Cardiac septum (tissue), 1 donor: ENCODE results near the gene SREBF1. TPM values are rescaled to one million over a fixed set of nuclear protein-coding genes. Genes with fewer than 3 reads are reported as not detected.
A peak's percentile ranks its signal among the peaks of the same experiment; 100 is the strongest.

ENCODE experiments used
- DNase-seq: peaks from one replicate; pipeline ENCODE4 v3.0.0-alpha.2; 2020; ENCODE audit warnings: low spot score
- intact Hi-C: fragments of 100-400 bp; cut with DNase I; formaldehyde crosslinking; loops from one replicate; pipeline ENCODE4 v1.14.0; 2022
- long read RNA-seq: library from polyadenylated mRNA; unstranded; transcript quantifications from one replicate; pipeline ENCODE4 v2.0.0, GENCODE V29; 2021
- total RNA-seq: library from RNA; stranded (reverse); fragmentation: NEBNext Ultra II Directional; extraction: Animal tissue kit (Norgen Biotek cat#: 25700); gene quantifications from one replicate; pipeline ENCODE4 v1.2.1, GENCODE V29; 2021
- donor health status: DM: no; HTN: no; CAD: no.

SREBF1 gene
- total RNA-seq, result 17.1 TPM
- long read RNA-seq, full-length matches to known transcripts, result 2 of 17 reads
- long read RNA-seq, partial matches to known transcripts, result 13 of 17 reads
- long read RNA-seq, other reads (novel, unspliced or antisense), result 2 of 17 reads

DNA sequence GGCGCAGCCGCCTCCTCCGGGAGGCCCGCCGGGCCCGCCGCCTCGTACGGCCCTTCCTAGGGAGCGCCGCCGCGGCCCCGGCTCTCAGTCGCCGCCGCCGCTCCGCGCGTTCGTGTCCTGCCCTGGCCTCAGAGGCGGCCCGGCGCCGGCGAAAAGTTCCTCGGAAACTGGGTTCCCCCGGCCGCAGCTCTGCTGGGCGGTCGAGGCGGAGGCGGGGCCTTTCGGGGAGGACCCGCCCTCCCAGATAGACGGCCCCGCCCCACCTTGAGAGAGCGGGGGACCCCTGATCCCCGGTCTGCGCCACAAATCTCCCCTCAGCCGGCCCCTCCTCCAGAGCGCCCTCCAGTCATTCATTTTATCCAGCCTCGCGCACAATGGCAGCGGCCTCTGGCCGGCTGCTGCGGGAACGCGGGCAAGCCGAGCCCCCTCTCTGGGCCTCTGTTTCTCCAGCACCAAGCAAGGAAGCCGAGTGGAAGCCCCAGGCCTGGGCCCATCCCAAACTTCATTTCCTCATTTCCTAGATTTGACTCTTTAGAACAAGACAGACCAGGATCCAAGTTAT, at the start of gene SREBF1:
Gene SREBF1, minus strand, starts transcription at position 169 of the 562 bp plus-strand sequence. CDS start 169 bp downstream, outside the sequence.
- intact Hi-C loops, result no loop called here
- DNase-seq, result peak; percentile 85

DNA sequence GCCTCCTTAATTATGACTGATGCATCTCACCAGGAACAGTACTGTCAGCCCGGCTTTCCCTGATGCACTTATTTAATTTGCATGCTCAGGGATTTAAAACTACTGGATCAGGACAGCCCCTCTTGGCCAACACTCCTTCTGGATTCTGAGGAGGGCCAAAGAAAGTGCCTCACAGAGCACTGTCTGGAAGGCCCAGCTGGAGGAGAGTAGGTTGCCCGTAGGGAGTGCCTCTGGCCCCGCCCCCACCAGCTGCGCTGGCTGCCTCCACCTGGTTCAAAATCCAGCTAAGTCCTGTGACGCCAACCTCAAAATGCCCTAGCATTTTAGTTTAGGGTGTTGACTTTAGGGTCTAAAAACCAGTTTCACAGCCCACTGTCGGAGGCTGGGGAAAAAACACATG, 49.4 kb upstream of the SREBF1 start:
- DNase-seq, result no peak
- intact Hi-C loops, result no loop called here

DNA sequence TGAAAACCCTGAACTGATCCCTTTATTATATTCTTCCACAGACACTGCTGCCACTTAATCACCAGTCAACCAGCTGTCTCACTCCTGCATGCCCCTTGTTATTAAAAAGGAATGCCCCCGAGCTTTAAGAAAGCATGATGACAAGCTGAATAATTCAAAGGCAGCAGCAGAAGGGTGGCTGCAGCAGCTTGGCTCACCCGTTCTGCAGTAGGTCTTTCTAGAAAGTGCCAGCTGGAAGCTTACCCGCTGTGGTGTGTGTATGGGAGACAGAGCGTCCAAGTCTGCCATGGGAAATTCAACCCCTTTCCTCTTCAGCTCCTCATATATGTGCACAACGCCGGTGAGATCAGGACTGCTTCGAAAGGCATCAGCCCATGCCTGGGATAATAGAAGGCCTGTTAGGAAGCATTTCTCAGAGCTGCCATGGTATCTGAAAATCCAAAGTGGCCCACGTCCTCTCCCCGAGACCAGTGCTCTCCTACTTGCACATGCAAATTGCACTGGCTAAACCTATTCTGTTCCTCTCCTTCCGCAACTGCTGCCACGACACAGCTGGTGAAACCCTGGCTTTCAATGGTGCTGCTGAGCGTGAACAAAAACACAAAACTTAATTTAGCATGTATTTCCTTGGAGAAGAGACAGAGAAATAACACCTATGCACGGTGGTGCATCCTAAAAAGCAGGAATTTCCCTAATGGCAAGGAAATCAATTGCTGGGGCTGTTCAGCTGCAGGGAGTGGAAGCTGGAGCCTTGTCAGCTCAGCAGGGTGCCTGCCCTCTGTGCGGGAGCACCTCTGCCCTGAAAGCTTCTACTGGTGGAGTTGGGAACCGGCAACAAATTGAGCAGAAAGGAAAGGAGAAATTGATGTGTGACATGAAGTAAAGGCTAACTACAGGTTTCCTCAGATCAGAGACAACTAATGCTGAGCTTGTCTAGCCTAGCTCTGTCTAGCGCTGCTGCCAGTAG, 47.9 kb upstream of the SREBF1 start:
- no peak for DNase-seq
- intact Hi-C loops, result no loop called here

DNA sequence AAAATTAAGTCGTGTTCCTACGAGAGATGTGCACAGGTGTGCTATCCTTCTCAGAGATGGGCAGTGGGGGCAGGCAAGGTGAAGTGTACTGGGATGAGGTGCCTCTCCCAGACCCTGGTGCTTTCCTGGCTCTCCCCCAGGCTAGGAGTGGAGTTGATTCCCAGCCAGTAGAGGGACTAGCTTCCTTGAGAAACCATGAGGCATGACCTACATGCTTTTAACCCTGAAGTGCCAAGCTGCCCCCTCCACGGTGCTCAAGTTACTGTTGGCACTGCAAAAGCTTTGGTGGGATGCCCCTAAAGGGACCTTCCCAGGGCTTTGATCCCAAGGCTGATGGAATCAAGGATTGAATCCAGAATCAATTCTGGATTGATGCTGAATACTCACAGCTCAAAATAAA, 47.0 kb upstream of the SREBF1 start:
- intact Hi-C loops, result no loop called here
- DNase-seq, result no peak

DNA sequence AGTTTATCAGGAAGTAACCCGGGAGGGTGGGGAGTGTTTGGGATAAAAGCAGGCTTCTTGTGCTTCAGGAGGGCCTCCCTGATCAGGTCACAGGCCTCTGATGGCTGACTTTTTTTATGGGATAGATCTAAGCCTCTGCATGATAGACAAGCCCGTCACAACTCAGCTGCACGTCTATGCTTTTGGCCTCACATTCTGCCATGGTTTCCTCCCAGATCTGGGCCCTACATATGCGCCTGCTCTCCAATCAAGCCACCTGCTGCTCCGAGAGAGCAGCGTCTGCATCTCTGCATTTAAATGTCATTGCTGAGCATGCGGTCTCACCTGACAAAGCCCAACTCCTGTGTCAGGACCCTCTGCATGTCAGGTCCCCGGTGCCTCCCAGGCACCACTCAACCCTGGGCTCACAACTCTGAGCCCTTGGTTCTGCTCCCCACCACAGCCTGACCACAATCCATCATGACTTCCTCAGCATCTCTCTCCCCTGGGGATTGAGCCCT, 45.3 kb upstream of the SREBF1 start:
- no peak for DNase-seq
- intact Hi-C loops, result no loop called here

DNA sequence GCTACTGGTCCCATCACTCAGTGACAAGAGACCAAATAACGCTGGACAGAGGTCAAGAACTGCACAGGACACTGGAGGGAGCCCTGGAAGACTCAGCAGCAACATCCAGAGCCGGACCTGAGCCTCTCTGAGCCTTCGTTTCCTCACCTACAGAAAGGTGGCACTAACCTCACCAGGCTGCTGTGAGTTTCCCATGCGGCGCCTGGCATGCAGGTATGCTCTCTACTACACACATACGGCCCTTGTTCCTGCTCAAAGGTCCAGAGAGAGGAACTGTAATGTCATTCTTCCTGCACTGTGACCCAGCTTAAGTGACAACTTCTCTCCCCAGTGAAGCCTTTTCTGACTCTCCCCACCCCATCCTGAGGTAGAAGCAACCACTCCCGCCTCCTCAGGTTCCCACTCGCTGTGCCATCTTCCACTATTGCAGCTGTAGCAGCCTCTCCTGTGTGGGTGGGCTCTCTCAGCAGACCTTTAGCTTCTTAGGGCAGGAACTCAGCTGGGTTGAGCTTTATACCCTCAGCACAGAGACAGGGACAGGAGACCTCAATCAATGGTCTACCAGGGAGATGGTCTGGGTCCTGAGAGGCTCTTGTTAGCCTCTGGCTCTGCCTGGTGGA, 43.9 kb upstream of the SREBF1 start:
- intact Hi-C loops, result no loop called here

DNA sequence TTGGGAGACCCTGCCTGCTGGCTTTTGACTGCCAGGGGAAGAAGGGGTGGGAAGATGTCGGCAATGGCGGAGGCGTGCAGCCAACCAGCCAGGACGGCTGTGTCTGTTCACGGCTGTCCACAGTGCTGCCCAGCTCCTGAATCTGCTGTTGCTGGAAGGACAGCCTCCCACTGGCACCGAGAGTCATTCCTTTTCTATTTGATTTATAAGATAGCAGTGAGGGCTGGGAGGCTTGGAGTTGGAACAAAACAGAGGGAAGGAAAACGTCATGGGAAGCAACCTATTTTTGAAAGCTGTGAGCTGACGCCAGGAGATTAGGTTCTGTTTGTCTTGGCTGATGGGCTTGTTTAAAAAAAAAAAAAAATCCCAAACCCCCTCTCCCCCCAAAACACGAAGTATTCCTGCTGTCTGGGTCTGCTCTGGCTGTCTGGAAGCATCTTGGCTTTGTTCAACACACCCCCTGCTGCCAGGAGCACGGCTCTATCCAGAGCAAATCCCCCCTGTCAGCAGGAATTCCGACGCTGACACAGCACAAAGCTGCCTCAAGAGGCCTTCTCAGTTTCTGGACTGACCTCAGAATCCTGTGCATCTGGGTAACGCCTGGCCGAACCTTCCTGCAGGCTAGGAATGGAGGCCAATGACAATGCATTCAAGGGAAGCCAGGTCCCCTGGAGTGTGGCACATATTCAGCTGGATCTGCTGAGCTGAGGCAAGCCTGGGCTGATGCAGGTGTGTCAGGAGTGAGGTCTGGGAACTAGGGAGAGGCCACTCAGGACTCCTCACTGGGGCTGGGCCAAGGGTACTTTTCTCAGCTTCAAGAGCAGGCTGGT, 41.0 kb upstream of the SREBF1 start:
- intact Hi-C loops, result loop anchor here (2.0 to 5.0 kb wide), 2 partner anchors 23 to 45 kb away; no protein-coding TSS in a partner anchor
- peak; percentile 86 for DNase-seq

More for the DNA sequence above, 43.9 kb upstream of the SREBF1 start:
- no peak for DNase-seq

DNA sequence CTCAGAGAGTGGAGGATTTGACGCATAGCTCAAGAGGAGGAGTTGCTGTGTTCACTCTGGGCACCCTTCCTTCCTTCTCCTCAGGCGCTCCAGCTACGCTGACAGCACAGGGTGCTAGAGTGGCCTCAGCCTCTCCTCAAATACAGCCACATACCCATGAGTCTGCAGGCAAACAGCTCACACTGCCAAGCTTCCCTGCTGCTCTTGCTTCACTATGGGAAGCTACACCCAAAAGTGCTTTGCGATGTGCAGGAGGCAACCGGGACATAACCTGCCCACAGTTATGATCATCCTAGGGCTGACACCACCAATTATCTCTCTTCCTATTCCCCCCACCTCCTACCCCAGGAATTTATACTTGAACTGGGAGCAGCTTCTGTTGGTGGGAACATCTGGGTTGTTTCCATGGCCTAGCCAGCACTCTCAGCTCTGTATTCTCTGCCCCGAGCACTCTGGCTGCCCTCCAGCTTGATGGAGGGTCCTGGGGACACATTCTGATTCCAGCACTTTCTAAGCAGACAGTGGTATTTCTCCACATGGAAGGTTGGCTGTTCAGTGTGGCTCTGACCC, 40.3 kb upstream of the SREBF1 start:
- DNase-seq, result no peak
- intact Hi-C loops, result loop anchor here (2.0 to 5.0 kb wide), 2 partner anchors 24 to 45 kb away; no protein-coding TSS in a partner anchor

DNA sequence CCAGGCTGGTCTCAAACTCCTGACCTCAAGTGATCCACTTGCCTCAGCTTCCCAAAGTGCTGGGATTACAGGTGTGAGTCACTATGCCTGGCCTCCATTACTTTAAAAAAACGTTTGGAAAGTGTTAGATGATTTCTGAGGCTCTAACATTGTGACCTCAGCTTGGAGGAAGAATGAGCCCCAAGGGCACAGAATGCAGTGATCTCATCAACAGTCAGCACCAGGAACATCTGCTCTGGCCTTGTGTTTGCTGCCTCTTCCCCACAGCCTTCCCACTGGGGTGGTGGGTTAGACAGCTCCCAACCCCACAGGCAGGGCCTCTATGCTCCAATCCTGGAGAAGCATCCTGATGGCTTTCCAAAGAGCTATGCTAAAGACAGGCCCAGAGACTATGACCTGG, 37.7 kb upstream of the SREBF1 start:
- DNase-seq, result no peak
- intact Hi-C loops, result no loop called here

DNA sequence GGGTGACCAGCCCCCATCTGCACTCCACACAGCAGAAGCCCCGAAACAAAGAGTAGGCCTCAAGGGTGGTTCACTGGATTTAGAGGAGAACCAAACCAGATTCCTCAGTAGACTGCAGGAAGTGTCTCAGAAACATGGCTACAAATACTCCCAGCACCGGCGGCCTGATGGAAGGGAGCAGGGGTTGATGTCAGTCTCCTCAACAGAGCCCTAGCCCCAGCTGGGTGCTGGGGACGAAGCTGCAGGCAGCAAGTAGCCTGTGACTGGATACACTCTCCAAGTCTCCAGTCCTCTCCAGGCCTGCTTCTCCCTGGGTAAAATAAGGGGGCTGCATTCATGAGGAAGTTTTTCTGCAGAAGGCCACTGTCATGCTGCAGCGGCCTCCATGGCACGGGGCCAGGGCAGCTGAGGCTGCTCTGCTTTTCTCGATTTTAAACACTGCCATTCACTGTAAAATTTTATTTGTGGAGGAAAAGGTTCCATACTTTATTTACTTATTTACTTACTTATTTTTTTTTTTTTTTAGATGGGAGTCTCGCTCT, 36.7 kb upstream of the SREBF1 start:
- no peak for DNase-seq

DNA sequence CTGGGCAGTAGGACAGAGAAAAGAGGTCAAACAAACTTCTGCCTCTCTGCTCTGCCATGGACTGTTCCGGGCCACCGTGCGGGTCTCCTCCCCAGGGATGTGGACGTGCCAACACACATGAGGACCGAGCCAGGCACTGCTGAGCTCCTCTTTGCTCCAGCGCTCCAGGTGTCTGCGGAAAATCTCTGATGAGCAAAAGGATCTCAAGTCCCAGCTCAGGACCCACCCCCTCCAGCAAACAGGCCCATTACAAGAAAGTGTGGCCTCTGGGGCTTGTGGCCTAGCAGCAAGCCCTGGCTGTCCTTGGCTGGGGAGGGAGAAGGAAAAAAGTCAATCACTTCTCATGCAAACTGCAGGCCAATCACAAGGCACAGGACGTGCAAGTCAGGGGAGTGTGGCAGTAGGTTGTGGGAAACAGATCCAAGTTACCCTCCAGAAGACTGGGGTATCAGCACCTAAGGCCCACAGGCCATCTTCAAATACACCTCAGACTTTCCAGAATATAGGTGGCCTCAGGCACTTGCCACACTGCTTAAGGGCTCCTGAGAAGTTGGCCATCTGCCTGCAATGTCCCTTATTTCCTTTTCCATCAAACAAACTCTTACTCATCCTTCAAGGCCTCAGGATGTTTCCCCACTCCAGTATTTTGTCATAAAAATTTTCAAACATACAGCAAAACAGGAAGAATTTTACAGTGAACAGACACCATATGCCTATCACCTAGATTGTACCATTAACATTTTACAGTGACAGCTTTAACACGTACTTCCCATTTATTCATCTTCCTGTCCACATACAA, 36.0 kb upstream of the SREBF1 start:
- DNase-seq, result no peak
- intact Hi-C loops, result no loop called here

More for the DNA sequence above, 36.7 kb upstream of the SREBF1 start:
- intact Hi-C loops, result no loop called here

DNA sequence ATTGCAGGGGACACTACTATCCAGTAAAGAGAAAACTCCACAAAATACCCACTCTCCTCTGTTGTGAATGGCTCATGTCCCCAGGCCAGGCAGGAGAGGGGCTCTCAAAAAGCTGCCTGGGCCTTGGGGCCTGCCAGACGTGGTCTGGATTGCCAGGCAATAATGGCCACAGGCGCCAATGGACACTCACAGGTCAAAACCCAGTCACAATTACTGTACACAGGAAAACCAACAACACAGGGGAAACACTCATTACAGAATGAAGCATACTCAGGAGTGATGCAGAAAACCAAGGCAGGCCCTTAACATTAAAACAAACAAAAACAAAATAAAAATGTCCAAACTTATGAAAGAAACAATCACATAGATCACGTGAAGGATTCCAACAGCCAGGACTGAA, 35.1 kb upstream of the SREBF1 start:
- DNase-seq, result no peak
- intact Hi-C loops, result no loop called here

DNA sequence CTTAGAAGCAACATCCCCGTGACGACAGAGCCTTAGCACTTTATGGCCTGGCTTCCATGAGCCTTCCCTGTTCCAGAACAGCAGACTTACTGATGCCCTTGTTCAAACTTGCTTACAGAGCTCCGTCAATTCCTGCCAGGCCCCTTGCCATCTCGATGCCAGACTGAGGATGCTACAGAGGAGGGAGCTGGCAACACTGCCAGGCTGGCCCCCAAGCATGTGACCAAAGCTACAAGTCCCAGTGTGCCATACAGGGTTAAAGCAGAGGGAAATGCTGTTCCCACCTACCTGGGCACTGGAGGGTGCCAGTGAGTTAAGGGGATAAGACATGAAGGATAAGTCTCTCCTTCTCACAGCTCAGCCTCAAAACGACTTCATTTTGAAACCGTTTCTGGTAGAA, 33.5 kb upstream of the SREBF1 start:
- intact Hi-C loops, result no loop called here
- DNase-seq, result no peak

DNA sequence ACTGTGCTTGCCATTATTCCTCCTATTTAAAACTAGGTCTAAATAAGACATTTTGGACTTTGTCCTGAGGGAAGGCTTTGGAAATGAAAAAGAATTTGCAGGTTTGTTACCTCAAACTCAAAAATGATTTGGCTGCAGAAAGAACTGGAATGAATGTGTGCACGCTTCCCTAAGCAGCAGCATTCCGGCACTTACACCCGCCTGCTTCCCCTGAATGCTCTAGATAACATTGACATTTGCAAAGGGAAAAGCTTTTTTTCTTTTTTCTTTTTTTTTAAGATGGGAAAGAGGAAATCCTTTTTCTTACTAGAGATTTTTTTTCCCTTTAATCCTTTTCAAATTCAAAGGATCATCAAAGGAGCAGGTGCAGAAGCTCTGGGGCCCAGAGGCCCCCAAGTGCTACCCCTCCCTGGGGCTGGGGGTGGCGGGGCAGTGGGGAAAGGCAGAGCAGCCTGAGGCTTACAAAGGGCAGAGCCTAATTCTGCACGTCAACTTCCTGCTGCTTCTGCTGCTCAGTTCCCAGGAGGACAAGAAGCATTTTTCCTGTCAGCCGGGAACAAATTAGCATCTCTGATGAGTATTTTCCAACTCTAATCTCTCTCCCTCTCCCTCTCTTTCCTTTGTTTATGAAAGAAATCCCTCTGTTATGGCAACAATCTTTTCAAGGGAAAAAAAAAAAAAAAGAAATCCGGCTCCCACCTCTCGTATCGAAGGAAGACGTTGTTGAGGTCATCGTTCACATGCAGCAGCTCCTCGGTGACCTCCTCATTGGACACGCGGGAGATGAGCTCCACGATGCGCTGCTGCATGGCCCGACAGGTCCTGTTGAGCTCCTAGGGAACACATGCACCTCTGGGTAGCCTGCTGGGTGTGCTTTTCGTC, 32.1 kb upstream of the SREBF1 start:
- DNase-seq, result no peak

DNA sequence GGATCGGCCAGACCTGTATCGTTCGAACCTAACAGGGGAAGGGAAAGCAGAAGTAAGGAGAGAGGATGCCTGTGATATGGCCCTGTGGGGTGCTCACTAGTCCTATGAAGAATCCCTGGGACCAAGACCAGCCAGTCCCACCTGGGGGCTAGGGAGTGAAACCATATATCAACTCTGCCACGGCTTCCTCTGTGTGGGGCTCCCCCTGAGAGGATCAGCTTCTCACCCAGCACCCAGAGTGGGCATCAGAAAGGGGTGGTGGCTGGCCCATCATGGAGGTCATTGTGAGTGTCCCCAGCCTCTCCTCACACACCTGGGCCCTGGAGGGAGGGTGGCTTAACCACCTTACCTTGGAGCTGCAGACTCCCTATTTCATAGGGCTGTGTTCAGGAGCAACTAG, 30.1 kb upstream of the SREBF1 start:
- intact Hi-C loops, result no loop called here
- no peak for DNase-seq

More for the DNA sequence above, 32.1 kb upstream of the SREBF1 start:
- intact Hi-C loops, result no loop called here

DNA sequence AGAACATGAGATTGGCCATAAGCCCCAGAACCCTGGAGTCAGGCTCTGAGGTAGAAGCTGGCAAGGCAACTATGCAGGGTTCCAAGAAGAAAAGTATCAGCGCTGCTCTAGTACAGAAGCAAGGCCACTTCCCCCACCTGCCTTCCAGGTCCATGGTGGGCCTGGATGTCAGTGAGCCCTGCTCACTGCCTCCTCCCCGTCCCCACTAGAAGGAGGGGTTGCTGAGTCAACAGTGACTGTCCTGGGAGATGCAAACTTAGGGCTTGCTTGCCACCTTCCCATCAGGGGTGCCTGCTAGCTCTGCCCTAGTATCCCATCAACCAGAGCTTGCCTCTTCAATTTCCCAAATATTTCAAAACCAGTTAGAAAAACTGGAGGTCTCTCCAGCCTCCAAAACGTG, 29.6 kb upstream of the SREBF1 start:
- intact Hi-C loops, result no loop called here
- no peak for DNase-seq

DNA sequence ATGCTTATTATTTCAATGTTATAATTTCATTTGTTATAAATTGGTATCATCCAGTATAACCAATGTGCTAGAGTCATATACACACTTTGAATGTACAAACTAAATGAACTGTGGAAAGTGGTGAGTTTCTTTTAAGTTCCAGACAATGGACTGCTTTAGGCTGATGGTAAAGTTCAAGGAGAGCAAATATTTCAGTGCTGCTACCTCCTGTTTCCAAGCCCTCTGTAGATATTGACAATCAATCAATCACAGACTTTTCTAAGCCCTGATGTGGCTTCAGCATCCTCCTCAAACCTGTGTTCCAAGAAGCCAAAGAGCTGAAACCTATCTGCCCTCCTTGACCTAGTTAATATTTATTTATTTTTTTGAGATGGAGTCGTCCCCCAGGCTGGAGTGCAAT, 28.2 kb upstream of the SREBF1 start:
- intact Hi-C loops, result no loop called here
- no peak for DNase-seq
